GM18511 (cell line): ENCODE data around the gene ALDH9A1.
"Not testable (repeated sequence)": the region's sequence is repeated elsewhere in the genome, so short reads cannot be mapped to it uniquely, and the experiment has no call there.

ENCODE experiments used
- ATAC-seq: cut with Tn5 transposase; IDR thresholded peaks from one replicate; pipeline ENCODE4 v1.9.1; 2021; ENCODE audit warnings: mild to moderate bottlenecking, moderate library complexity; ENCODE audit not compliant: unreplicated experiment

Gene ALDH9A1

GRCh38 chr1:165688046-165688445, 10.3 kb downstream of the ALDH9A1 start:
- ATAC-seq = no peak

- peak; percentile 56 for ATAC-seq
Measured at GRCh38 chr1:165686971-165687433, 11.4 kb downstream of the ALDH9A1 start.

DNA sequence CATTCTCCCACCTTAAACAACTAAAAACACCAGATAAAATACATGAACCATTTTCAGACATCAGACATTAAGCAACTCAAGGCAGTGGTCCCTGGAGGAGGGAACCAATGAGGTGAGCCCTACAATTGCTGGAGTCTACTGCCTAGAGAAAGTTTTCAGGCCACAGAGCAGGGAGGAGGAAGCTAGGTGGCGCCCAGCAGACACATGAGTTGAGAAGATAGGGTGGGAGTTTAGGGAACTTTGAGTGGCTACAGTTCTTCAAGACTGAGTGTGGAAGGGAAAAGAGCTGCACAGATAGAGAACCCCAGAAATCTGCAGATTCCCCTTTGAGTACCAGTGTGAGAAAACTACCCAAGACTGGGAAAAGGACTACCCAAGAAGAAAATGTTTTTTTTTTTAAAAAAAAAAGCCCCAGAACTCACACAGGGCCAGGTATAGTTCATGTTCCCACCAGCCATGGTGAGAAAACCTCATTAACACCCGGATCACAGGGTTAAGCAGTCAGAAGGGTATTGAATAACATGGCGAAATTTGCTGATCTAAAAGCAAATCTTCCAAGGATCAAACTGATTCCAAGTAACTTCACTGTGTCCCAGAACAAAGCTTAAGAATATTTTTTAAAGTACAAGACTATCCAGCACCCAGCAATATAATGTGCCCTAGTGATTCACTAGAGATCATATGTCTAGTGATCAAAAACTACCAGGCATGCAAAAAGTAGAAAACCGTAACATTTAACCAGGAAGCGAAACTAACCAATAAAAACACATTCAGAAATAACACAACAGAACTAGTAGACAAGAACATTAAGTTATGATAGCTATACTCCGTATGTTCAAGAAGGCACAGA, 12.0 kb downstream of the ALDH9A1 start:
- peak; percentile 77 for ATAC-seq

DNA sequence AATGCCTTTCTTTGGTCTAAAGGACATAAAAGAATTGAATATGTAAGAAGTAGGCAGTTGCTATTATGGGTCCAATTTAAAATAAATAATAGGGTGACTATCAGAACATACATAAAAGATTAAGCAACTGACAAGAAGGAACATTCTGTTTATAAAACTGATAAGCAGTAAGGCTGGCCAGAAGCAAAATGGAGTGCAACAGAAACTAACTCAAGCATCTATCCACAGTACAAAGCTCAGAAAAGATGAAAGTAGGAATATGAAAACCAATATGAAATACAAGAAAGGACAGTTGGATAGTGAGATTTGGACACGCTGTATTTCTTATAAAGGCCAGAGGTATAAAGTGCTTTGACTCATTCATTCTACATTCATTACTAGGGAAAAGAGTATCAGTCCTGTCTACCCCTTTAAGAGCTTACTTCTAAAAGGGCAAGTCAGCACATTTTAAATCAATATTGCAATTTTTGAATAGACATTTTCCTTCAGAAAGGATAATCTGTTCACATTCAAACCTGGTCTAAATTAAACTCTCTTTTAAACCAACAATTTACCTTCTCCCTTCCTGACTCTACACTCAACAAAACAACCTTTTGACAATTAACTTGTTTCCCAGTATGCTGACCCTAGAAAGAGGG, 14.4 kb downstream of the ALDH9A1 start:
- ATAC-seq = no peak

DNA sequence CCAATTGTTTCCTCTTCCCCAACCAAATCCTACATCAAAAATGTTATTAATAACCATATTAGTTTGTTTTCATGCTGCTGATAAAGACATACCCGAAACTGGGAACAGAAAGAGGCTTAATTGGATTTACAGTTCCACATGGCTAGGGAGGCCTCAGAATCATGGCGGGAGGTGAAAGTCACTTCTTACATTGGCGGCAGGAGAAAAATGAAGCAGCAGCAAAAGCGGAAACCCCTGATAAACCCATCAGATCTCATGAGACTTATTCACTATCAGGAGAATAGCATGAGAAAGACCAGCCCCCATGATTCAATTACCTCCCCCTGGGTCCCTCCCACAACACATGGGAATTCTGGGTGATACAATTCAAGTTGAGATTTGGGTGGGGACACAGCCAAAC, 17.6 kb downstream of the ALDH9A1 start:
- not testable (repeated sequence) for ATAC-seq

GRCh38 chr1:165680303-165680702, 18.1 kb downstream of the ALDH9A1 start:
- no peak for ATAC-seq

- no peak for ATAC-seq
Measured at GRCh38 chr1:165679282-165680036, 18.9 kb downstream of the ALDH9A1 start.

GRCh38 chr1:165678509-165678908, 19.9 kb downstream of the ALDH9A1 start:
- no peak for ATAC-seq

GRCh38 chr1:165675794-165676193, 22.6 kb downstream of the ALDH9A1 start:
- ATAC-seq = no peak

DNA sequence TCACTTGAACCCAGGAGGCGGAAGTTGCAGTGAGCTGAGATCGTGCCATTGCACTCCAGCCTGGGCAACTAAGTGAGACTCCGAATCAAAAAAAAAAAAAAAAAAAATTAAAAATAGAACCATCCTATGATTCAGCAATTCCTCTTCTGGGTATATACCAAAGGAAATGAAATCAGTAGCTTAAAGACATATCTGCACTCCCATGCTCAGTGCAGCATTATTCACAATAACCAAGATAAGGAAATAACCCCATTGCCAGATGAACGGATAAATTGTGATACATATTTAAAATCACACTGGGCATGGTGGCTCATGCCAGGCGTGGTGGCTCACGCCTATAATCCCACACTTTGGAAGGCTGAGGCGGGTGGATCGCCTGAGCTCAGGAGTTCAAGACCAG, 23.8 kb downstream of the ALDH9A1 start:
- ATAC-seq = no peak

DNA sequence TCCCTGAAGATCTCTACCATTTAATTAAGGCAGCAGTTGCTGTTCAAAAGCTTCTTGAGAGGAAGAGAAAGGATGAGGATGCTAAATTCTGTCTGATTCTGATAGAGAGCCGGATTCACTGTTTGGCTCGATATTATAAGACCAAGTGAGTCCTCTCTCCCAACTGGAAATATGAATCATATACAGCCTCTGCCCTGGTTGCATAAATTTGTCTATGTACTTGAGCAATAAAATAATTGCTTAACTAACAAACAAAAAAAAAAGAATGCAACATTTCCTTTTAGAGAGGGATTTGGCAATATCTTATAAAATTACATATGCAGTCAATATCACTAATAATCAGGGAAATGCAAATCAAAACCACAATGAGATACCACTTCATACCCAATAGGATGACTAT, 26.8 kb downstream of the ALDH9A1 start:
- ATAC-seq = no peak

DNA sequence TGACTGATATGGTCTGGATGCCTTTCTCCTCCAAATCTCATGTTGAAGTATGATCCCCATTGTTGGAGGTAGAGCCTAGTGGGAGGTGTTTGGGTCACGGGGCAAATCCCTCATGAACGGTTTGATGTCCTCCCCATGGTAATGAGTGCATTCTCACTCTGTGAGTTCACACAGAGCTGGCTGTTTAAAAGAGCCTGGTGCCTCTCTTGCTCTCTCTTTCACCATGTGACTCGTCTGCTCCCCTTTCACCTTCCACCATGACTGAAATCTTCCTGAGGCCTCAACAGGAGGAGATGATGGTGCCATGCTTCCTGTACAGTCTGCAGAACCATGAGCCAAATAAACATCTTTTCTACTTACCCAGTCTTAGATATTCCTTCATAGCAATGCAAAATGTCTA, 30.2 kb downstream of the ALDH9A1 start:
- no peak for ATAC-seq

- ATAC-seq = no peak
Measured at GRCh38 chr1:165666152-165666825, 32.1 kb downstream of the ALDH9A1 start.

- ATAC-seq = no peak
Measured at GRCh38 chr1:165662186-165662585, 36.2 kb downstream of the ALDH9A1 start.

DNA sequence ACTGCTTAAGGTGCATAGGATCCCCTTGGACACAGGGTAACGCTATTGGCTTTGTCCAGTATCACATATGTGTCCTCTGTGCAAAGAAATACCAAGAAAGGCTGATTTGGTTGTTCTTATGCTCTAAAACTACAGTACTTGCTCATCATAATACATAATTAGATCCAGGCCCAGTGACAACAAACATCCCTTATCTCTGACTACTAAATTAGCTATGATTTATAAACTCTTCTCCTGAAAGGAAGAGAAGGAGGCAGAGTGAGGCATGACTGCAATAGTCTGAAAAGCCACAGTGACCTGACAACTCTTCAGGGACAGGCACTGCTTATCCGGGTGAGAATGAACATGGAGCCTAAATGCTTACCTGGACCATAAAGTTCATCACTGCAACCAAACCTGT, 36.7 kb downstream of the ALDH9A1 start:
- ATAC-seq = no peak

DNA sequence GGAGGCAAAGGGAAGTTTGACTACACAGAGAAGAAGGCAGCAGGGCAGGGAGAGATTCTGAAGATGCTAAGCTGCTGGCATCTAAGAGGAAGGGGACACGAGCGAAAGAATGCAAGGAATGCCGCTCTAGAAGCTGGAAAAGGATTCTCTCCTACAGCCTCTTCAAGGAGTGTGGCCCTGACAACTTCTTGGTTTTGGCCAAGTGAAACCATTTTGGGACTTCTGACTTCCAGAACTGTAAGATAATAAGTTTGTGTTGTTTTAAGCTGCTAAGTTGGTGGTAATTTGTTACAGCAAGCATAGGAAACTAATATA, 38.8 kb downstream of the ALDH9A1 start:
- no peak for ATAC-seq

GRCh38 chr1:165658766-165659580, 39.4 kb downstream of the ALDH9A1 start:
- not testable (repeated sequence) for ATAC-seq

GRCh38 chr1:165650981-165651625, 47.3 kb downstream of the ALDH9A1 start:
- no peak for ATAC-seq

- ATAC-seq = no peak
Measured at GRCh38 chr1:165648919-165649572, 49.3 kb downstream of the ALDH9A1 start.
